ENCODE data around the gene MS4A8.

The MS4A8 gene

DNA sequence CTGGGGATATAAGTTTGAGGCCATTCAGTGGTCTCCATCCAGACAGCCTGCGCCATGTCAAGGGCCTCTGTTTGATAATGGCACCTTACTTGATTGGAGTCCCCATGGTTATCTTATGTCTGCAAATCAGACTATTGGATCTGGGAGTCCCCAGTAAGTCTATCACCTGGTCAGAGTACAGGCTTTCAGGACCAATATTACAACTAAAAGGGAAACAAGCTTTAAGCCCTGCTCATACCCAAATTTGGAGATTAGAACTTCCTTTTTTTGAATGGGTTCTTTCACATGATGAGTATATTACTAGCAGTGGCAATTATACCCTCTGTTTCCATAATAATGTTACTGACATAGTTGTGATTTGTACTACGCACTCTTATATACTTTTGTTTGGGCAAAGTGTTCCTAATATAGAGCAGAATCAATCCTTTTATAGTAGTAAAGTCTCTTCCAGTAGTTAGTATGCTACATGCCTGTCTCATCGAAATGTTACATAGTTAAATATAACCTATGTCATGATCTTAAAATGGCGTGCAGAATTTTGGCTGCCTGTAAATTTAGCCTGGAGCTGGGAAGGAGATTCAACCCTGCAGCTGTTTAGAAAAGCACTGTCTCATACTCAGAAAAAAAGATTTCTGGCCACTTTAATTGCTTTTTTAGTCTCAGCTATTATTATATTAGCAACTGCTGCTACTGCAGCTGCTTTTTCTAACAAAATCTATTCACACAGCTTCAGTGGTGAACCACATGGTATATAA is 62.2 kb downstream of the MS4A8 start:
- Histone ChIP-seq H3K27ac (replicated peaks) (no peak overlapping the region), H3K27me3 (ENCODE audit: insufficient read depth, poor library complexity, severe bottlenecking) (no peaks in the 10 kb centered on the region), H3K4me3 (replicated peaks; ENCODE audit: insufficient read depth, low read length) (no peak overlapping the region)
- DNase-seq (ENCODE audit: low read depth in 1 of 2, low spot score in 1 of 2), result no peak
- TF ChIP-seq SPI1 (IDR thresholded peaks at IDR 0.05; ENCODE audit: borderline replicate concordance, low read depth), result no peak; the same call in 1 of the 2 replicates

DNA sequence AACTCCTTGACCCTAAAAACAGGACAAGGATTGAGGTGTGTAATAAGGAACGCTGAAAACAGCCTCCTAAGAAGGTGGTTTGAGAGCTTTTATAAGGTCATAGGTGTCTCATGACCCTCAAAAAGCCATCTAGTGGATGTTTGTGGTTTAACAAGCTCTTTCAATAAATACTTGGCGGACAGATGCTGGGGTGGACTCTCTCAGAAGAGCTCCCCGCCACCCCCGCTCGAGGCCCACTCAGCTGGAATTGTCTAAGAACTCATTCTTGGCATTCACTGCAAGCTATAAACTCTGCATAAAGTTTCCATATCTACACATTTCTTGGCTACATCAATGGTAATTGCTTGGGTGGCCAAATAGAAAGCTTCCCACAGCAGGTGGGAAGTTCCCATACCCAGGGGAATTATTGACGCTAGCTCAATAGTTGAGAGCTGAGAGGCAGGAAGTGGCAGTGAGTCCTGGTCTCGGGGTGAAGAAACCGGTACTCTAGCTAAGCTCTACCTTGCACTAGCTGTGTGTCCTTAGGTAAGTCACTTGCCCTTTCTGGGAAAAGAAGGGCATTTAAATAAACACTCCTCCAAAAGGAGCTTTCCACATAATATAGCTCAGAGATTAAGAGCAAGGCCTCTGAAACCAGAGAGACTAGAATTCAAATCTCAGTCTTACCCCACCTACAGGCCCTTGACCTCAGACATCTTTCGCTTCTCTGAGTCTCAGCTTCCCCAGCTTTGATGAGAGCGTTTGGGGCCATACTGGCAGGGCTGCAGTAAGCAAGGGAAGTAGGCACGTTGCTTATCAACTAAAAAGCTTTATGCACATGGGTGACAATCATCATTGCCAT is 63.7 kb downstream of the MS4A8 start:
- DNase-seq (ENCODE audit: low read depth in 1 of 2, low spot score in 1 of 2), result no peak
- Histone ChIP-seq H3K27ac (replicated peaks) (no peak overlapping the region), H3K4me3 (replicated peaks; ENCODE audit: insufficient read depth, low read length) (no peak overlapping the region), H3K27me3 (ENCODE audit: insufficient read depth, poor library complexity, severe bottlenecking) (no peaks in the 10 kb centered on the region)
- TF ChIP-seq POLR2AphosphoS5 (IDR thresholded peaks at IDR 0.05; ENCODE audit: low read depth) (no peak), GABPA (IDR thresholded peaks at IDR 0.05; ENCODE audit: low read depth) (no peak)
- TF ChIP-seq, protein P1, sequence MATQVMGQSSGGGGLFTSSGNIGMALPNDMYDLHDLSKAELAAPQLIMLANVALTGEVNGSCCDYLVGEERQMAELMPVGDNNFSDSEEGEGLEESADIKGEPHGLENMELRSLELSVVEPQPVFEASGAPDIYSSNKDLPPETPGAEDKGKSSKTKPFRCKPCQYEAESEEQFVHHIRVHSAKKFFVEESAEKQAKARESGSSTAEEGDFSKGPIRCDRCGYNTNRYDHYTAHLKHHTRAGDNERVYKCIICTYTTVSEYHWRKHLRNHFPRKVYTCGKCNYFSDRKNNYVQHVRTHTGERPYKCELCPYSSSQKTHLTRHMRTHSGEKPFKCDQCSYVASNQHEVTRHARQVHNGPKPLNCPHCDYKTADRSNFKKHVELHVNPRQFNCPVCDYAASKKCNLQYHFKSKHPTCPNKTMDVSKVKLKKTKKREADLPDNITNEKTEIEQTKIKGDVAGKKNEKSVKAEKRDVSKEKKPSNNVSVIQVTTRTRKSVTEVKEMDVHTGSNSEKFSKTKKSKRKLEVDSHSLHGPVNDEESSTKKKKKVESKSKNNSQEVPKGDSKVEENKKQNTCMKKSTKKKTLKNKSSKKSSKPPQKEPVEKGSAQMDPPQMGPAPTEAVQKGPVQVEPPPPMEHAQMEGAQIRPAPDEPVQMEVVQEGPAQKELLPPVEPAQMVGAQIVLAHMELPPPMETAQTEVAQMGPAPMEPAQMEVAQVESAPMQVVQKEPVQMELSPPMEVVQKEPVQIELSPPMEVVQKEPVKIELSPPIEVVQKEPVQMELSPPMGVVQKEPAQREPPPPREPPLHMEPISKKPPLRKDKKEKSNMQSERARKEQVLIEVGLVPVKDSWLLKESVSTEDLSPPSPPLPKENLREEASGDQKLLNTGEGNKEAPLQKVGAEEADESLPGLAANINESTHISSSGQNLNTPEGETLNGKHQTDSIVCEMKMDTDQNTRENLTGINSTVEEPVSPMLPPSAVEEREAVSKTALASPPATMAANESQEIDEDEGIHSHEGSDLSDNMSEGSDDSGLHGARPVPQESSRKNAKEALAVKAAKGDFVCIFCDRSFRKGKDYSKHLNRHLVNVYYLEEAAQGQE (IDR thresholded peaks at IDR 0.05; ENCODE audit: insufficient replicate concordance, low read depth), result no peak
- TF ChIP-seq, protein P2, sequence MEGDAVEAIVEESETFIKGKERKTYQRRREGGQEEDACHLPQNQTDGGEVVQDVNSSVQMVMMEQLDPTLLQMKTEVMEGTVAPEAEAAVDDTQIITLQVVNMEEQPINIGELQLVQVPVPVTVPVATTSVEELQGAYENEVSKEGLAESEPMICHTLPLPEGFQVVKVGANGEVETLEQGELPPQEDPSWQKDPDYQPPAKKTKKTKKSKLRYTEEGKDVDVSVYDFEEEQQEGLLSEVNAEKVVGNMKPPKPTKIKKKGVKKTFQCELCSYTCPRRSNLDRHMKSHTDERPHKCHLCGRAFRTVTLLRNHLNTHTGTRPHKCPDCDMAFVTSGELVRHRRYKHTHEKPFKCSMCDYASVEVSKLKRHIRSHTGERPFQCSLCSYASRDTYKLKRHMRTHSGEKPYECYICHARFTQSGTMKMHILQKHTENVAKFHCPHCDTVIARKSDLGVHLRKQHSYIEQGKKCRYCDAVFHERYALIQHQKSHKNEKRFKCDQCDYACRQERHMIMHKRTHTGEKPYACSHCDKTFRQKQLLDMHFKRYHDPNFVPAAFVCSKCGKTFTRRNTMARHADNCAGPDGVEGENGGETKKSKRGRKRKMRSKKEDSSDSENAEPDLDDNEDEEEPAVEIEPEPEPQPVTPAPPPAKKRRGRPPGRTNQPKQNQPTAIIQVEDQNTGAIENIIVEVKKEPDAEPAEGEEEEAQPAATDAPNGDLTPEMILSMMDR (IDR thresholded peaks at IDR 0.05; ENCODE audit: insufficient read depth, low read length), result peak; percentile 0

DNA sequence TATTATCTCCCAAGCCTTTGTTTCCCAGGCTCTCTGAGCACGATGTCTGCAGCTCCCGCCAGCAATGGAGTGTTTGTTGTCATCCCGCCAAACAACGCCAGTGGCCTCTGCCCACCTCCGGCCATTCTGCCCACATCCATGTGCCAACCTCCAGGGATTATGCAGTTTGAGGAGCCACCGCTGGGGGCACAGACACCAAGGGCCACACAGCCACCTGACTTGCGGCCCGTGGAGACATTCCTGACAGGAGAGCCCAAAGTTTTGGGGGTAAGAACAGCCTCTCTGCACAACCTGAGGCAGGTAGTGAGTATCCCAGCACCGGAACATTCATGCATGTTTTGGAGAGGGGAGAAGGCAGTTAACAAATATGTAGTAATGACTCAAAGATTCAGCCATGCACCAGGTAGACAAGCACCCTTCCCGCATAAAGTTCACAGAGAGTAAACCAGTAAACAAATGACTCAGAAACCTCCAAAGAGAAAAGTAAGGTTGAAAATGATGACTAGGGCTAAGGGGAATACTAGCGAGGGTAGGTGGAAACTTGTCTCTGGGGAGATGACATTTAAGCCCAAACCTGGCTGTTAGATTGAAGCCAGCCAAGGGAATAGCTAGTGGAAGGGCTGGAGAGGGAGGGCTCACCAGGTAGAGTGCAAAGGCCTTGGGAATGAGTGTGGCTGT is 64.4 kb downstream of the MS4A8 start:
- TF ChIP-seq, protein P1 (IDR thresholded peaks at IDR 0.05; ENCODE audit: insufficient replicate concordance, low read depth), result no peak
- TF ChIP-seq, protein P2 (IDR thresholded peaks at IDR 0.05; ENCODE audit: insufficient read depth, low read length), result no peak
- TF ChIP-seq GABPA (IDR thresholded peaks at IDR 0.05; ENCODE audit: low read depth) (no peak), POLR2AphosphoS5 (IDR thresholded peaks at IDR 0.05; ENCODE audit: low read depth) (no peak), SPI1 (IDR thresholded peaks at IDR 0.05; ENCODE audit: borderline replicate concordance, low read depth) (no peak)
- Histone ChIP-seq H3K27ac (replicated peaks) (no peak overlapping the region), H3K4me3 (replicated peaks; ENCODE audit: insufficient read depth, low read length) (no peak overlapping the region), H3K27me3 (ENCODE audit: insufficient read depth, poor library complexity, severe bottlenecking) (no peaks in the 10 kb centered on the region)
- DNase-seq (ENCODE audit: low read depth in 1 of 2, low spot score in 1 of 2), result no peak

DNA sequence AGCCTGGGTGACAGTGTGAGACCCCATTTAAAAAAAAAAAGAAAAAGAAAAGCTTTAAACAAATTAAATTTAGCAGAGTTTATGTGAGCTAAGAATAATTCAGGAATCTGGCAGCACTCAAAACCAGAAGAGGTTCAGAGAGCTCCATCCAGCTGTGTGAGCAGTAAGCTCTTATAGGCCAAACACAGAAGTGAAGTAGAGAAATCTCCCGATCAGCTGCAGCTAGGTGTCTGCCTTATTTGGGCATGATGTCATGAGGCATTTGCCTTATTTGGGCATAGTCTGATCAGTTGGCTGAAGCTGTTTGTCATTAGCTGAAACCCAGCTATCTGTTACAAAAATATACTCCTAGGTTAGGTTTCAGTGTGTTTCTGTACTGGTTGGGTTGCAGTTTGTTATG is 65.5 kb downstream of the MS4A8 start:
- DNase-seq (ENCODE audit: low read depth in 1 of 2, low spot score in 1 of 2), result no peak
- H3K27me3 ChIP-seq (ENCODE audit: insufficient read depth, poor library complexity, severe bottlenecking), result no peaks in the 10 kb centered on the region
- H3K27ac ChIP-seq (replicated peaks), result no peak overlapping the region
- H3K4me3 ChIP-seq (replicated peaks; ENCODE audit: insufficient read depth, low read length), result no peak overlapping the region
- TF ChIP-seq POLR2AphosphoS5 (IDR thresholded peaks at IDR 0.05; ENCODE audit: low read depth) (no peak), SPI1 (IDR thresholded peaks at IDR 0.05; ENCODE audit: borderline replicate concordance, low read depth) (no peak), GABPA (IDR thresholded peaks at IDR 0.05; ENCODE audit: low read depth) (no peak)
- TF ChIP-seq, protein P1 (IDR thresholded peaks at IDR 0.05; ENCODE audit: insufficient replicate concordance, low read depth), result no peak
- TF ChIP-seq, protein P2 (IDR thresholded peaks at IDR 0.05; ENCODE audit: insufficient read depth, low read length), result no peak

Data from HL-60 (cell line).